Activated T-cell treated with anti-CD3 and anti-CD28 coated beads for 4 hours (primary cell): Measurements from ENCODE around the gene RNH1.
"Not testable (repeated sequence)": the region's sequence is repeated elsewhere in the genome, so short reads cannot be mapped to it uniquely, and the experiment has no call there.

Experiments used
- DNase-seq: peaks from one replicate; pipeline ENCODE4 v3.0.0-alpha.2; 2020

RNH1 gene

GRCh38 chr11:516918-517685 is 10.1 kb upstream of the RNH1 start:
- not testable (repeated sequence) for DNase-seq

GRCh38 chr11:516400-516799 is 9.4 kb upstream of the RNH1 start:
- no peak for DNase-seq

DNA sequence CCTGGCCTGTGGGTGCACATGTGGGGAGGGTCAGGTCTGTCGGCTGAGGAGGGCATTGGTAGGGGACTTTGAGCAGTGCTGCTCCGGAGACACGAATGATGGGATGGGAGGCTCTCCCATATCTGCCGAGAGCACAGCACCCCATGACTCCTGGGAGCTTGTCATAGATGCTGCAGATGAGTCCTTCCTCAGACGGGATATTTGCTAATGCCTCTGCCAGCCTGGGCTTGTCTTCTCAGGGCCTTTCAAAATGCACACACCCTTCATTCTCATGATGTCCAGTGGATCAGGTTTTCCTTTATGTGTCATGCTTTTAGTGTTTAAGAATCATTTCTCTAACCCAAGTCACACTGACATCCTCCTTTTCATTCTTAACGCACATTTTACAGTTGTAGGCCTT is 8.1 kb upstream of the RNH1 start:
- no peak for DNase-seq

- DNase-seq, result no peak
Observed at GRCh38 chr11:514606-515005, 7.6 kb upstream of the RNH1 start.

DNA sequence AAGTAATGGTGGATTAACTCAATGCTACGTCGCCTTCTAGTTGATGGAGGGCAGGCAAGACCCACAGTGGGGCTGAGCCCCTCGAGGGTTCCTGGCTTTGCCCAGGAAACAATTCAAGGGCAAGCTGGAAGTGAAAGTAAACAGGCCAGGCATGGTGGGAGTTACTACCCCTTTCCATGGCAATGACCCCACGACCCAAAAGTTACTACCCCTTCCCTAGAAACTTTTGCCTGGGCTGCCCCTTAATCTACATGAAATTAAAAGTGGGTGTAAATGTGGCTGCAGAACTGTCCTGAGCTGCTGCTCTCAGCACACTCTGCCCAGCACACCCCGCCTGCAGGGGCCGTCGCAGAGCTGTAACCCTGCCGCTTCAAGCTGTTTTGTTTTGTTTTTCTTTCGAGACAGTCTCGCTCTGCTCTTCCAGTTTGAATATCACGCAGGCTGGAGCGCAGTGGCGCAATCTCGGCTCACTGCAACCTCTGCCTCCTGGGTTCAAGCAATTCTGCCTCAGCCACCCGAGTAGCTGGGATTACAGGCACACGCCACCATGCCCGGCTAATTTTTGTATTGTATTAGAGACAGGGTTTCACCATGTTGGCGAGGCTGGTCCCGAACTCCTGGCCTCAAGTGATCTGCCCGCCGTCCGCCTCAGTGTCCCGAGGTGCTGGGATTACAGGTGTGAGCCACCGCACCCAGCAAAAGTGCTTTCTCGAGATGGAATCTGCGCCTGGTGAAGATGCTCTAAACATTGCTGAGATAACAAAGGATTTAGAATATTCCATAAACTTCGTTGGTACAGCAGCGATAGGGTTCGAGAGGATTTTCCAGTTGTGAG is 5.9 kb upstream of the RNH1 start:
- no peak for DNase-seq

DNA sequence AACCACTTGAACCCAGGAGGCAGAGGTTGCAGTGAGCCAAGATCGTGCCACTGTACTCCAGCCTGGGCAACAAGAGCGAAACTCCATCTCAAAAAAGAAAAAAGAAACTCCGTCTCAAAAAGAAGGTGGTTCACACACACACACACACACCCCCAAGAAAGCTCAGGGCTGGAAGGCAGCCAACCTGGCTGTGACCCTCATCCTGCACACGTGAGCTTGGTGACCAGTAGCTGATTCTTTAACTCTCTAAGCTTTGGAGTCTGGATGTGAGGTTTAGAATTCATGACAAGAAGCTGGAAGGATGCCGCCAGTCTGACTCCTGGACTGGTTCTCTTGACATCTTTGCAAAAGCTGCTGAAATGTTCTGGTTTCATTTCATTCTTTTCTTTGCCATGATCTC is 1.9 kb upstream of the RNH1 start:
- no peak for DNase-seq

- DNase-seq, result no peak
Observed at GRCh38 chr11:507727-508515, 879 bp upstream of the RNH1 start.

- peak; percentile 91 for DNase-seq
Observed at GRCh38 chr11:506238-506994, 626 bp downstream of the RNH1 start.

DNA sequence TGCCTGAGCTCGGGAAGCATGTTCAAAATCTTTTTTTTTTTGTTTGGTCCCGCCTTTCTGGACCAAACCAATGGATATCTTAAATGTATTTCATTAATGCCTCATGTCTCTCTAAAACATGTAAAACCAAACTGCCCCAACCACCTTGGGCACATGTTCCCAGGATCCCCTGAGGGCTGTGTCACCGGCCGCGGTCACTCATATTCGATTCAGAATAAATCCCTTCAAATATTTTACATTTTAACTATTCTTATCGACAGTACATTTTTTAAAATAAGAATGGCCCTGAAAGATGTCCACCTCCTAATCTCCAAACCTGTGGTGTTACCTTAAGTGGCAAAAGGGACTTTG is 2.1 kb downstream of the RNH1 start:
- DNase-seq, result no peak

- DNase-seq, result no peak
Observed at GRCh38 chr11:504053-504993, 2.7 kb downstream of the RNH1 start.

DNA sequence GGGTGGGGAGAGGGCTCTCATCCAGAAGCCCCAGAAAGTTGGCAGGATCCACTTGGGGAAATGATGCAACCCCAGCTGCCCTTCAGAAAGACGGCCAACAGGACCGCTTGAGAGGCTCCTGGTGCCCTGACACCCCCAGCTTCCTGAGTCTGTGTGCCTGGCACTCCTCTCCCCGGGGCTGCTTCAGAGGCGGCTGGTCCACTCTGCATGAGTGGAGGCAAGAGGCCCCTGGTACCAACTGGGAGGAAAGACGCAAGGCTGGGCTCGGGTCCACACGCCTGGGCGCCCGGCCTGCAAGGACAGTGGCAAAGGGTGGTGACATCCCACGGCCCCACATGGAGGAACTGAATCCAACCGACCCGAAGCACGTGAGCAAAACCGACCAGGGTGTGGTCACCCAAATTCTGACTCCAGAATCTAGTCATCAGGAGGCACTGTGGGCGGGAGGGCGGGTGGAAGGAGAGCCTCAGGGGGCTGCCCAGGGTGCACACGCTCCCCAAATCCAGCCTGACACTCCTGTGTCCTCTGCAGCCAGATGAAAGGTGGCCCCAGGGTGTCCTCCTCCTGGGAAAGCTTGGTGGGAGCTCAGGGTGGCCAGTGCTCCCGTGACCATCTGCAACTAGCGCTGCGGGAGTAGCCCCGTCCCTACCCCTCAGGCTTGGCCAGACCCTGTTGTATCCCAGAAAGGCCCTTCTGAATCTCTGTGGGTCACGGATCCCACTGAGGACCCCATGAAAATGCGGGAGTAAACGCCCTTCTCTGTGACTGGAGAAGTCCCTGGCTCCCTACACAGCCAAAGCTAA is 3.7 kb downstream of the RNH1 start:
- no peak for DNase-seq

DNA sequence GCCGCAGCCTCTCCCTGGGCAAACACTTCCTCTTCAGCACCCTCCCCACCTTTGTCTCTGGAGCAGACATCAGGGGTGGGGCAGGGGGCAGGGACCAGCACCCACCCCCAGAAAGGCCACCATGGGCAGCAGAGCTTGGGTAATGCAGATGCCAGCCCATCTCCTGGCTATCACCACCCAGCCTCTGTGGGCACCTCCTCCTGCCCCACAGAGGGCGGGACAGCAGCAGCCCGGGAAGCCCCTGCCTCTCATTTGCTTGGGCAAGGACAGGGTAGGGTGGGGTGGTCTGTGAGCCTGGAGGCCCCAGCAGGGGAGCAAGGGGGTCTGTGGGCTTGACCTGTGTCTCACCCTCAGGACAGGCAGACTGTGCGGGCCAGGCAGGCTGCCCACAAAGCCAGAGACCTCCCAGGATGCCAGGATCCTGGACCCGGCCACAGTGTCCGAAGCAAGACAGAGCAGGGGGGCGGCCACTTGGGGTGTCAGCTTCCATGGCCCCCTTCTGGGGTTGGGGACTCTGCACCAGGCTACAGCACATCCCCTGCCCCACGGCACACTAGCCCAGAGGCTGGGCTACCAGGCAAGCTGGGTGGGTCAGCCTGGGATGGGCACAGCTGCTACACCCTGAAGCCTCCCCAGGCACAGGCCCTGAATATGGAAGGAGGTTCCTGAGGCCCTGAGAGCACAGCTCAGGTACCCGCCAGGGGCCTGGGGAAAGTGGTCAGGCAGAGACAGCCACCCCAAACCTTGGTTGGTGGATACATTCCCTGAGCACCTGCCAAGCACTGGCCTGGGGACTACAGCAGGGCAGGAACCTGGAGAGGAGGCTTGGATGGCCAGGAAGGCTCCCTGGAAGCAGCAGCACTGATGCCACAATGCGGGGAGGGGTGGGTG is 4.5 kb downstream of the RNH1 start:
- no peak for DNase-seq

DNA sequence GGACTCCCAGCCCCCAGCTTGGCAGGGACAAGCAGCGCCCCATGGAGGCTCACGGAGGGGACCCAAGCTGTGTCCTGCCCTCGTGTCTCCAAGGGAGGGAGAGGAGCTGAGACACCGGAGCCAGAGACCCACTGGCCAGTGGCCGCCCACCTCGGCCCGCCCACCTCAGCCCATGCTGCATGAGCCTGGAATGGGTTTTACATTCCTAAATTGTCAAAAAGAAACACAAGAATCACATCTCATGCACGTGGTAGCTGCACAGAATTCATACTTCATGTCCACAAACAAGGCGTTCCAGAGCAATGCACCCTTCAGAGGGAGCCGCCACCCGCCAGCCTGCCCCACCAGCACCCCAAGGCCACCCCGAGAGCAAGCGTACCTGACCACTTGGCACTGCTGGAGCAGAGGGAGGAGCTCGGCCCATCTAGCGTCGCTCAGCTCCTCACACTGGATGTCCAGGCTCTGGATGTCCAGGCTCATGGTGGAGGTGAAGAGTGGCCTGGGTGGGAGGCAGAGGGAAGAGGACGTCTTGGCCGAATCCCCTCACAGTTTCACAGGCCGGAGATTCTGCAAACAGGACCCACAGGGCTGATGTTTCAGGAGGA is 5.3 kb downstream of the RNH1 start:
- DNase-seq, result no peak

DNA sequence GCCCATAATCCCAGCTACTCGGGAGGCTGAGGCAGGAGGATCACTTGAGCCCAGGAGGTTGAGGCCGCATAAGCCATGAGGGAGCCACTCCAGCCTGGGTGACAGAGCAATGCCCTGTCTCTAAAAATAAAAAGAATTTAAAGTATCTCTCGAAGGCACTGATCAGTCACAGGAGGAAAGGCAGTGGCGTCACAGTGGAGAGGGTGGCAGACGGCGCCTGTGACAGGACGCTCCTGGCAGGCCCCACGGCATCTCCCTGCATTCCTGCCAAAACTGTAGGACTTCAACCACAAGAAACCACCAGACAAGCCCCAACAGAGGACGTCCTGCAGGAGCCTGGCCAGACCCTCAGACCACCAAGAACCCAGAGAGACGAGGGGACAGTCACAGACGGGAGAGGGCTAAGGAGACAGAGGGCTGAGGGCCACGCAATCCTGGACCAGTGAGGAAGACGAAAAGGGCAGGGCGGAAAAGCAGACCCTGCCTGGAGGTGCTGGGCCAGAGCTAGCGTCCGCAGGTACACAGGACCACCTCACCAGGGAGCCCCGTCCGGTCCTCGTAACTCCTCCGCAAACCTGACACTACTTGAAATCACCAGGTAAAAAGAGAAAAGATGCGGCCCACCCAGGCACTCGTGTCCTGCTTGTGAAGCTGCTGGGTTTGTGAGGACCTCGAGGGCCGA is 5.9 kb downstream of the RNH1 start:
- no peak for DNase-seq

GRCh38 chr11:499201-500076 is 7.6 kb downstream of the RNH1 start:
- no peak for DNase-seq

- no peak for DNase-seq
Observed at GRCh38 chr11:498297-499181, 8.5 kb downstream of the RNH1 start.
